Measurements from ENCODE around the gene POLN.

DNA sequence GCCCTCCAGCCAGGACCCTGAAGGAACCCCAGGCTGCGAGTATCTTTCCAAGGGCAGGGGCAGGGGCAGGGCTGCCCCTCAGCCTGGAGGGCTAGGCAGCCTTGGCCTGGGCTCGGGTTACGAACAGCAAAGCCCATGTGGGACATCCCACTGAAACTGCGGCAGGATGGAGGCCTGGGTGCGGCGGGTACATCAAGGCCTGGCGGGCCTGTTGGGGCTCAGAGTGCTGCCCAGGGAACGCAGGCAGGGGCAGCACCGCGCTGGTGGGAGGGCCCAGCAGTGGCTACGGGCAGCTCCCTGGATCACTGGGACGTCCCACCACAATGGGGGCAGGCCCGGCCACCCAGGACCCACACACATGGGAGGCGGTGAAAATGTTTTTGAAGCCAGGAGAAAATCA lies 171.9 kb downstream of the POLN start:
- TF ChIP-seq RARB (CRISPR knock-in tag; IDR thresholded peaks at IDR 0.05), result no peak
- TF ChIP-seq ISL1 (CRISPR knock-in tag; IDR thresholded peaks at IDR 0.05), result no peak
- TF ChIP-seq ESRRG (CRISPR knock-in tag; IDR thresholded peaks at IDR 0.05), result no peak
- no peak for TF ChIP-seq OSR1 (CRISPR knock-in tag; IDR thresholded peaks at IDR 0.05)
- no peak for TF ChIP-seq ZNF70 (CRISPR knock-in tag; IDR thresholded peaks at IDR 0.05)
- TF ChIP-seq ZC3H10 (CRISPR knock-in tag; IDR thresholded peaks at IDR 0.05), result no peak
- TF ChIP-seq, protein P1, sequence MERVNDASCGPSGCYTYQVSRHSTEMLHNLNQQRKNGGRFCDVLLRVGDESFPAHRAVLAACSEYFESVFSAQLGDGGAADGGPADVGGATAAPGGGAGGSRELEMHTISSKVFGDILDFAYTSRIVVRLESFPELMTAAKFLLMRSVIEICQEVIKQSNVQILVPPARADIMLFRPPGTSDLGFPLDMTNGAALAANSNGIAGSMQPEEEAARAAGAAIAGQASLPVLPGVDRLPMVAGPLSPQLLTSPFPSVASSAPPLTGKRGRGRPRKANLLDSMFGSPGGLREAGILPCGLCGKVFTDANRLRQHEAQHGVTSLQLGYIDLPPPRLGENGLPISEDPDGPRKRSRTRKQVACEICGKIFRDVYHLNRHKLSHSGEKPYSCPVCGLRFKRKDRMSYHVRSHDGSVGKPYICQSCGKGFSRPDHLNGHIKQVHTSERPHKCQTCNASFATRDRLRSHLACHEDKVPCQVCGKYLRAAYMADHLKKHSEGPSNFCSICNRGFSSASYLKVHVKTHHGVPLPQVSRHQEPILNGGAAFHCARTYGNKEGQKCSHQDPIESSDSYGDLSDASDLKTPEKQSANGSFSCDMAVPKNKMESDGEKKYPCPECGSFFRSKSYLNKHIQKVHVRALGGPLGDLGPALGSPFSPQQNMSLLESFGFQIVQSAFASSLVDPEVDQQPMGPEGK (CRISPR knock-in tag; IDR thresholded peaks at IDR 0.05; ENCODE audit: borderline replicate concordance), result no peak
- no peak for TF ChIP-seq ARNTL (CRISPR knock-in tag; IDR thresholded peaks at IDR 0.05; ENCODE audit: borderline replicate concordance, low read depth)
- no peak for TF ChIP-seq BACH2 (CRISPR knock-in tag; IDR thresholded peaks at IDR 0.05; ENCODE audit: borderline replicate concordance)
- no peak for TF ChIP-seq ZFP30 (CRISPR knock-in tag; IDR thresholded peaks at IDR 0.05)
- TF ChIP-seq, protein P2, sequence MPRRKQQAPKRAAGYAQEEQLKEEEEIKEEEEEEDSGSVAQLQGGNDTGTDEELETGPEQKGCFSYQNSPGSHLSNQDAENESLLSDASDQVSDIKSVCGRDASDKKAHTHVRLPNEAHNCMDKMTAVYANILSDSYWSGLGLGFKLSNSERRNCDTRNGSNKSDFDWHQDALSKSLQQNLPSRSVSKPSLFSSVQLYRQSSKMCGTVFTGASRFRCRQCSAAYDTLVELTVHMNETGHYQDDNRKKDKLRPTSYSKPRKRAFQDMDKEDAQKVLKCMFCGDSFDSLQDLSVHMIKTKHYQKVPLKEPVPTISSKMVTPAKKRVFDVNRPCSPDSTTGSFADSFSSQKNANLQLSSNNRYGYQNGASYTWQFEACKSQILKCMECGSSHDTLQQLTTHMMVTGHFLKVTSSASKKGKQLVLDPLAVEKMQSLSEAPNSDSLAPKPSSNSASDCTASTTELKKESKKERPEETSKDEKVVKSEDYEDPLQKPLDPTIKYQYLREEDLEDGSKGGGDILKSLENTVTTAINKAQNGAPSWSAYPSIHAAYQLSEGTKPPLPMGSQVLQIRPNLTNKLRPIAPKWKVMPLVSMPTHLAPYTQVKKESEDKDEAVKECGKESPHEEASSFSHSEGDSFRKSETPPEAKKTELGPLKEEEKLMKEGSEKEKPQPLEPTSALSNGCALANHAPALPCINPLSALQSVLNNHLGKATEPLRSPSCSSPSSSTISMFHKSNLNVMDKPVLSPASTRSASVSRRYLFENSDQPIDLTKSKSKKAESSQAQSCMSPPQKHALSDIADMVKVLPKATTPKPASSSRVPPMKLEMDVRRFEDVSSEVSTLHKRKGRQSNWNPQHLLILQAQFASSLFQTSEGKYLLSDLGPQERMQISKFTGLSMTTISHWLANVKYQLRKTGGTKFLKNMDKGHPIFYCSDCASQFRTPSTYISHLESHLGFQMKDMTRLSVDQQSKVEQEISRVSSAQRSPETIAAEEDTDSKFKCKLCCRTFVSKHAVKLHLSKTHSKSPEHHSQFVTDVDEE (CRISPR knock-in tag; IDR thresholded peaks at IDR 0.05), result no peak
- no peak for TF ChIP-seq SNAI2 (CRISPR knock-in tag; IDR thresholded peaks at IDR 0.05)
- no peak for TF ChIP-seq PPARA (CRISPR knock-in tag; IDR thresholded peaks at IDR 0.05; ENCODE audit: borderline replicate concordance)
- TF ChIP-seq ZNF8 (CRISPR knock-in tag; IDR thresholded peaks at IDR 0.05), result no peak

Measured in SK-N-SH treated with all-trans-retinoic acid at 6 μM for 48 hours (cell line).